ENCODE data around the gene RPH3AL.
"Not testable (repeated sequence)": the region's sequence is repeated elsewhere in the genome, so short reads cannot be mapped to it uniquely, and the experiment has no call there.

Gene RPH3AL

DNA sequence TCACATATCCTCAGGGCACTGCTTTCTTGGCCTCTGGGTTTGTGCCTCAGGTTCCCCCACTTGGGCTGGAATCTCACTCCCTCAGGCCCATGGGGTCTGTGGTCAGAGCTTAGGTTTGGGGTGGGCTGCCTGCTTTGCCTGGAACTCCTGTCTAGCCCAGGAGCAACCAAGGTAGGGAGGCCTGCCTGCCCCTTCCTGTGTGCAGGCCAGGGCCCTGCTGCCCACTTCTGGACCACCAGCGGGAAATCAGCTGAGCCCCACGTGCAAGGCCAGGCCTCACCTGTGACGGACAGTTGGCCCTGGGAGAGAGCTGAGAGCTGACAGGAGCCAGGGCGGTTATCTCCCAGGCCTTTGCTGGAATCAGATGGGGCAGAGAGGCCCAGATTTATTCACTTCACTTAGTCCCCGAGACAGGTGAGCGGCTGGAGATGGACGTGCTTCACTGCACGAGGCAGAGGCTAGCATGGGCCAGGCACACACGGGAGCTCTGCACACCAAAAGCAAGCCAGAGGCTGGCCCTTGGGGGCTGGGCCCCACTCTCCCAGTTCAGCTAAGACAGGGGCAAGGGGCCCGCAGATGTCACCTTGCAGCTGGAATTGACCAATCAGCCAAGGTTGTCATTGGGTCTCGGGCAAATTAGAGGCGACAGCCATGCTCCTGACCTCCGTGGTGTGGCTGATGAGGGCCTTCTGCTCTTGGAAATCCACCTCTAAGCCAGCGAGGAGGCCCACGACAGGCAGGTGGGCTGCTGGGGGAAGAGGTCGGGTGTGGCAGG is 121.2 kb downstream of the RPH3AL start:
- Histone ChIP-seq H3K36me3 (ENCODE audit: control insufficient read depth, insufficient read depth, low read length) (no peaks in the 10 kb centered on the region), H3K9me3 (ENCODE audit: control insufficient read depth, low read length) (no peaks in the 10 kb centered on the region), H3K27ac (ENCODE audit: insufficient read depth, low read depth, low read length, poor library complexity, severe bottlenecking) (no peak overlapping the region), H3K27me3 (ENCODE audit: control insufficient read depth, insufficient read depth, low read length, poor library complexity, severe bottlenecking) (no peaks in the 10 kb centered on the region), H3K4me3 (ENCODE audit: insufficient read depth, low read depth, low read length) (no peak overlapping the region), H3K4me1 (ENCODE audit: control insufficient read depth, insufficient read depth, low read length) (peaks cover 16% of the 10 kb centered on the region)
- 83% methylated on average over 16 of the region's 16 CpGs for WGBS, 2 experiments

DNA sequence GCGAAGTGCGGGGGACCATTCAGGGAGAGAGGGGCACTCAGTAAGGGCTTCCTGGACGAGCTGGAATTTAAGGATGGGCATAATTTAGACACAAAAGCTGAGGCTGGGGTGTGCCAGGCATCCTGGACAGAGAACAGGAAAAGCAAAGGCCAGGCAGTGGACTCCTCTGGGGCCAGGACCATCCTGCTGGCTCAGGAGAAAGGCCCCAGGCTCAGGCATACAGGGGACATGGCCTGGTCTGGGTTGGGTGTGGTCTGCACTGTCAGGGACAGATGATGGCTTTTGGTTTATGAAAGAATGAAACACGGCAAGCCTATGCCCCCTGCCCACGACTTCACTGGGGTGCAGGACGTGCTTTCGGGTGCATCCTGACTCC is 122.2 kb downstream of the RPH3AL start:
- Histone ChIP-seq H3K27me3 (ENCODE audit: control insufficient read depth, insufficient read depth, low read length, poor library complexity, severe bottlenecking) (no peaks in the 10 kb centered on the region), H3K4me1 (ENCODE audit: control insufficient read depth, insufficient read depth, low read length) (peaks cover 16% of the 10 kb centered on the region), H3K4me3 (ENCODE audit: insufficient read depth, low read depth, low read length) (no peak overlapping the region), H3K36me3 (ENCODE audit: control insufficient read depth, insufficient read depth, low read length) (no peaks in the 10 kb centered on the region), H3K27ac (ENCODE audit: insufficient read depth, low read depth, low read length, poor library complexity, severe bottlenecking) (no peak overlapping the region), H3K9me3 (ENCODE audit: control insufficient read depth, low read length) (no peaks in the 10 kb centered on the region)
- WGBS, 2 experiments = 91 to 95% methylated on average over 7 of the region's 7 CpGs

- Histone ChIP-seq H3K9me3 (ENCODE audit: control insufficient read depth, low read length) (no peaks in the 10 kb centered on the region), H3K27ac (ENCODE audit: insufficient read depth, low read depth, low read length, poor library complexity, severe bottlenecking) (no peak overlapping the region), H3K4me1 (ENCODE audit: control insufficient read depth, insufficient read depth, low read length) (peaks cover 16% of the 10 kb centered on the region), H3K36me3 (ENCODE audit: control insufficient read depth, insufficient read depth, low read length) (no peaks in the 10 kb centered on the region), H3K4me3 (ENCODE audit: insufficient read depth, low read depth, low read length) (no peak overlapping the region), H3K27me3 (ENCODE audit: control insufficient read depth, insufficient read depth, low read length, poor library complexity, severe bottlenecking) (no peaks in the 10 kb centered on the region)
- 91 to 94% methylated on average over 15 of the region's 15 CpGs for WGBS, 2 experiments
These were observed 122.8 kb downstream of the RPH3AL start for GRCh38 chr17:229709-230394.

GRCh38 chr17:228951-229708 is 123.5 kb downstream of the RPH3AL start:
- Histone ChIP-seq H3K4me3 (ENCODE audit: insufficient read depth, low read depth, low read length) (no peak overlapping the region), H3K27me3 (ENCODE audit: control insufficient read depth, insufficient read depth, low read length, poor library complexity, severe bottlenecking) (no peaks in the 10 kb centered on the region), H3K27ac (ENCODE audit: insufficient read depth, low read depth, low read length, poor library complexity, severe bottlenecking) (no peak overlapping the region), H3K9me3 (ENCODE audit: control insufficient read depth, low read length) (no peaks in the 10 kb centered on the region), H3K36me3 (ENCODE audit: control insufficient read depth, insufficient read depth, low read length) (no peaks in the 10 kb centered on the region), H3K4me1 (ENCODE audit: control insufficient read depth, insufficient read depth, low read length) (peaks cover 16% of the 10 kb centered on the region)
- WGBS, 2 experiments = 90% methylated on average over 8 of the region's 8 CpGs

DNA sequence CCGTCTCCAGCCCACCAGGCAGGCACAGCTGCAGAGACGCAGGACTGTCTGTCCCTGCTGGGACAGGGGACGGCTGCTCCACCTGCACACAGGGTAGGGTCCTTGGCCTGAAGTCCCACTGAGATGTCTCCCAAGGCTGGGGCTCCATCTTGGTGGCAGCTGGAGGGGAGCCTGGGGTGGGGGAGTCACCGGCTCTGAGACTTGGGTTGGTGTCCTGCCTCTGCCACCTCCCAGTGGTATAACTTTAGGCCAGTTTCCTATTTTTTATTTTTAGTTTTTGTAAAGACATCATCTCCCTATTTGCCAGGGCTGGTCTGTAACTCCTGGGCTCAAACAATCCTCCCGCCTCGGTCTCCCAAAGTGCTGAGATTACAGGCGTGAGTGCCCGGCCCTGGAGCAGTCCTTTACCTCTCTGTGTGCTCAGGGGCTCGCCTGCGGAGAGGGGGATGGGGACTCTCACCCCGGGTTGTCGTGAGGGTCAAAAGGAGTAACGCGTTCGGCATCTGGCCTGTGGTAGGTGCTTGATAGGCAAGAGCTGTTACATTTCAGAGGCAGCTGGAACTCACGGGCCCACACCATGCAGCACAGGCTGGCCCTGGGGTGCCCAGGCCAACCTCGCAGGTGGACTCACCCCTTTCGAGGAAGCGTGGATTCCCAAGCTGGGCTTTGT is 124.5 kb downstream of the RPH3AL start:
- Histone ChIP-seq H3K4me3 (ENCODE audit: insufficient read depth, low read depth, low read length) (no peak overlapping the region), H3K27me3 (ENCODE audit: control insufficient read depth, insufficient read depth, low read length, poor library complexity, severe bottlenecking) (no peaks in the 10 kb centered on the region), H3K4me1 (ENCODE audit: control insufficient read depth, insufficient read depth, low read length) (peaks cover 16% of the 10 kb centered on the region), H3K36me3 (ENCODE audit: control insufficient read depth, insufficient read depth, low read length) (no peaks in the 10 kb centered on the region), H3K9me3 (ENCODE audit: control insufficient read depth, low read length) (no peaks in the 10 kb centered on the region), H3K27ac (ENCODE audit: insufficient read depth, low read depth, low read length, poor library complexity, severe bottlenecking) (no peak overlapping the region)
- WGBS, 2 experiments = 76 to 80% methylated on average over 19 of the region's 19 CpGs

DNA sequence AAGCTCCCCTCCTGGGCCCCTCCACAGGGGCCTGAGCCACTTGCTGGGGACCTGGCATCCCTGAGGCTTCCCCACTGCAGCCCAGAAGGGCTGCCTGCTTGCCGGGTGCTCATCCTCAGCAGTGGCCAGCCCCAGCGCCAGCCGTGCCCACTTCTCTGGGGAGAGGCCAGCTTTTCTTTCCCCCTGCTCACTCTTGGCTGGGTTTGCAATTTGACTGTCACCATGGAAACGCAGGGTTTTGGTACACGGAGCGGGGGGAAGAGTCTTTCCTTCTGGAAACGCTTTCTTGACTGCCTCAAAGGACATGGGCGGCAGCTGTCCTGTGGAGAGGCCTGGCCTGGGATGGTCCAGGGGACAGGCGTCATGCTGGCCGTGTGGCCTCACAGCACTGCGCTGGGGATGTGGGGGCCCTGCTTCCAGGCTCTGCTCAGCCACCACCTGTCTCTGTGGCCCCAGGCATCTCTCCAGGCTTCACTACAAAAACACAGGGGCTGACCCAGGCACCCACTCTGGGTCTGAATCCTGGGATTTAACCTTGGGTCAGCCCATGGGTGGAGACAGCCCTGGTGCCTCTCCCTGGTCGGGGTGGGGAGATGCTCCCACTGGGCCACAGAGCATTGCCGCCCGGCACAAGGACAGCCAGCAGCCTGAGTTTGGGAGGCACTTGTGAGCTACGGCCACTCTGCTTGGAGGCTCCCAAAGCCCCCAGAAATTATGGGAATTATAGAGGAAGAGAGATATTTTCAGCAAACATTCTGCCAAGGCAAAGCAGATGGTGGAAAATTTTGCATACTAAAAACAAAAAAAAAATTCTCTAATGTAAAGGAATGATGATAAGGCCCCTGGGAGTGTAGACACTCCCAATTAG is 125.3 kb downstream of the RPH3AL start:
- no peak overlapping the region for H3K4me3 ChIP-seq (ENCODE audit: insufficient read depth, low read depth, low read length)
- H3K4me1 ChIP-seq (ENCODE audit: control insufficient read depth, insufficient read depth, low read length) = peaks cover 16% of the 10 kb centered on the region
- H3K27me3 ChIP-seq (ENCODE audit: control insufficient read depth, insufficient read depth, low read length, poor library complexity, severe bottlenecking) = no peaks in the 10 kb centered on the region
- no peak overlapping the region for H3K27ac ChIP-seq (ENCODE audit: insufficient read depth, low read depth, low read length, poor library complexity, severe bottlenecking)
- no peaks in the 10 kb centered on the region for H3K9me3 ChIP-seq (ENCODE audit: control insufficient read depth, low read length)
- no peaks in the 10 kb centered on the region for H3K36me3 ChIP-seq (ENCODE audit: control insufficient read depth, insufficient read depth, low read length)
- WGBS, 2 experiments = 70 to 74% methylated on average over 15 of the region's 15 CpGs

DNA sequence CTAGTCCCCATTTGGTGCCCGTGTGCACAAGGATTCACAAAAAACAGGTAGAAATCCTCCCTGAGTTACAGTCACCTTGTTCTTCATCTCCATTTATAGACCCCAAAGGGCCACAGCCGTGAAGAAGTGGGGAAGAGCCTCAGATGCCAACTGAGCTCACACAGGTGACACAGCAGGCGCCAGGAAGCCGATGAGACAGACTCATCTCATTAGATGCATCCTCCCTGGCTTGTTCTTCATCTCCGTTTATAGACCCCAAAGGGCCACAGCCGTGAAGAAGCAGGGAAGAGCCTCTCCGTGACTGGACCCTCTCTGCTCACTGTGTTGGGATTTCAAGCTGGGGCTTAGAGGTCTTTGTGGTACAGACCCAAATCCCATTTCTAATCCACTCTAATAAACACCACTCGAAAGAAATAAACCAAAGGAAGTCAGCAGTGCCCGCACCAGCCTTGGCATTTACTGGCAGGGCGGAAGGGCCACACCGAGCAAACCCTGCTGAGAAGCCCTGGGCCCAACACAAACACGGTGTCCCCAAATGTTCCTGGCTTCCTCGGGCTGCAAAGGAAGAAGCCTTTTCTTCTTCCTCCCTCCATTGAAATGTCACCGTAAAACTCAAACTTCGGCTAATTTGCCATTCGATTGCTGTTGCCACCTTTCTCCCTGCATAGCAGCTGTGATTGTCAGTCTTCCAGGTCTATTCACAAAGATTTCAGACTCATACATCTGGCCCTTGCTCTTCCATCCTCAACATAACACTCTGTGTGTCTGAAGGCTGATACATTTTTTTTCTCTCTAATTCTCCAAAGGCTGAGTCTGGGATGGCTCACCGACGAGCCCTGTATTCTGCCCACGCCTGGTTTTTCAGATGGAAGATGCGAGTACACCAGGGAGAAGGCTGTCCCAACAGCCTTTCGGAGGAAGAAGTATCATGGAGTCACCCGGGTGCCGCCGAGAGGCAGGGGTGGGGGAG is 126.2 kb downstream of the RPH3AL start:
- Histone ChIP-seq H3K9me3 (ENCODE audit: control insufficient read depth, low read length) (no peaks in the 10 kb centered on the region), H3K4me3 (ENCODE audit: insufficient read depth, low read depth, low read length) (no peak overlapping the region), H3K4me1 (ENCODE audit: control insufficient read depth, insufficient read depth, low read length) (peaks cover 16% of the 10 kb centered on the region), H3K36me3 (ENCODE audit: control insufficient read depth, insufficient read depth, low read length) (no peaks in the 10 kb centered on the region), H3K27me3 (ENCODE audit: control insufficient read depth, insufficient read depth, low read length, poor library complexity, severe bottlenecking) (no peaks in the 10 kb centered on the region), H3K27ac (ENCODE audit: insufficient read depth, low read depth, low read length, poor library complexity, severe bottlenecking) (no peak overlapping the region)
- WGBS, 2 experiments = 90 to 92% methylated on average over 24 of the region's 24 CpGs

DNA sequence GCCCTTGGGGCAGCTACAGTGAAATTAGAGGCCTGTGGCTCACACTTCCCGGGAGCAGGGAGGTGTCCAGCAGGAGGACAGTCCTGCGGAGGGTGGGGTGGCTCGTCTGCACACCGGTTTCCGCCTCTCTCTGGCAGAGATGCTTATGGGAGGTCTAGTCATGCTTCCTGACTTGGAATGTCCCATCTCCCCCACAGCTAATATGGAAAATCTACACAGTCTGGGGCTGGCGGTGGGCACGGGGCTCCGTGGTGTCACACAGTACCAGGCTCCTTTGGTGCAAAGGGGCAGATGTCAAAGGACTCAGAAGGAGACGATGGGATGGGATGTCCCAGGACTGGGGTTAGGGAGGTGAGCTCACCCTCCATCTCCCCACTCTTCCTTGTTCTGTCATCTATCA is 127.1 kb downstream of the RPH3AL start:
- Histone ChIP-seq H3K36me3 (ENCODE audit: control insufficient read depth, insufficient read depth, low read length) (no peaks in the 10 kb centered on the region), H3K4me3 (ENCODE audit: insufficient read depth, low read depth, low read length) (no peak overlapping the region), H3K27ac (ENCODE audit: insufficient read depth, low read depth, low read length, poor library complexity, severe bottlenecking) (no peak overlapping the region), H3K9me3 (ENCODE audit: control insufficient read depth, low read length) (no peaks in the 10 kb centered on the region), H3K4me1 (ENCODE audit: control insufficient read depth, insufficient read depth, low read length) (peaks cover 16% of the 10 kb centered on the region), H3K27me3 (ENCODE audit: control insufficient read depth, insufficient read depth, low read length, poor library complexity, severe bottlenecking) (no peaks in the 10 kb centered on the region)
- 93 to 94% methylated on average over 9 of the region's 9 CpGs for WGBS, 2 experiments

DNA sequence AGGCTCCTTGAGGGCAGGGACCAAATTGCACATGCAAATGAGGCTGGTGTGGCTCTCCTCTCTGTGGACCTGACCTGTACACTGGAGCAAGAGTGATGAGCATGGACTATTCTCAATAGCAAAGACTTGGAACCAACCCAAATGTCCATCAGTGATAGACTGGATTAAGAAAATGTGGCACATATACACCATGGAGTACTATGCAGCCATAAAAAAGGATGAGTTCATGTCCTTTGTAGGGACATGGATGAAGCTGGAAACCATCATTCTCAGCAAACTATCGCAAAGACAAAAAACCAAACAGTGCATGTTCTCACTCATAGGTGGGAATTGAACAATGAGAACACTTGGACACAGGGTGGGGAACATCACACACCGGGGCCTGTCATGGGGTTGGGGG is 128.0 kb downstream of the RPH3AL start:
- H3K4me1 ChIP-seq (ENCODE audit: control insufficient read depth, insufficient read depth, low read length) = peaks cover 16% of the 10 kb centered on the region
- H3K27ac ChIP-seq (ENCODE audit: insufficient read depth, low read depth, low read length, poor library complexity, severe bottlenecking); H3K36me3 ChIP-seq (ENCODE audit: control insufficient read depth, insufficient read depth, low read length); H3K4me3 ChIP-seq (ENCODE audit: insufficient read depth, low read depth, low read length); H3K27me3 ChIP-seq (ENCODE audit: control insufficient read depth, insufficient read depth, low read length, poor library complexity, severe bottlenecking); H3K9me3 ChIP-seq (ENCODE audit: control insufficient read depth, low read length): not testable (repeated sequence)
- WGBS, 2 experiments = 94 to 100% methylated on average over 1 to 2 of the region's 2 CpGs

Data from ectodermal cell (in vitro differentiated cells).